GM06990 (cell line): ENCODE data around the gene C1orf216.

ENCODE experiments used
- DNase-seq: peaks from one replicate; pipeline ENCODE4 v3.0.0-alpha.2; 2011; ENCODE audit not compliant: insufficient read length; ENCODE audit errors: extremely low read depth
- H3K27me3 ChIP-seq: replicated peaks from 2 replicates; pipeline ENCODE4 v1.6.0; 2011; ENCODE audit warnings: low read length; ENCODE audit not compliant: control insufficient read depth, insufficient read depth
- H3K36me3 ChIP-seq: 2 replicates; pipeline ENCODE4 v1.5.1; 2011; ENCODE audit warnings: low read length; ENCODE audit not compliant: control insufficient read depth, insufficient read depth
- H3K4me3 ChIP-seq: replicated peaks from 2 replicates; pipeline ENCODE4 v1.5.1; 2011; ENCODE audit warnings: low read depth, mild to moderate bottlenecking, control low read depth, low read length
- TF ChIP-seq, protein P1 (sequence below): IDR thresholded peaks from 2 replicates; pipeline ENCODE4 v1.5.1; 2011; ENCODE audit warnings: low read length, control low read depth, mild to moderate bottlenecking, inconsistent platforms; ENCODE audit not compliant: insufficient read depth, poor library complexity, severe bottlenecking

The C1orf216 gene

GRCh38 chr1:35753626-35754260 is 35.1 kb upstream of the C1orf216 start:
- Histone ChIP-seq H3K36me3 (no peaks in the 10 kb centered on the region; the same call in 1 of the 2 replicates), H3K27me3 (no peaks in the 10 kb centered on the region), H3K4me3 (no peak overlapping the region)
- DNase-seq = no peak
- TF ChIP-seq, protein P1, sequence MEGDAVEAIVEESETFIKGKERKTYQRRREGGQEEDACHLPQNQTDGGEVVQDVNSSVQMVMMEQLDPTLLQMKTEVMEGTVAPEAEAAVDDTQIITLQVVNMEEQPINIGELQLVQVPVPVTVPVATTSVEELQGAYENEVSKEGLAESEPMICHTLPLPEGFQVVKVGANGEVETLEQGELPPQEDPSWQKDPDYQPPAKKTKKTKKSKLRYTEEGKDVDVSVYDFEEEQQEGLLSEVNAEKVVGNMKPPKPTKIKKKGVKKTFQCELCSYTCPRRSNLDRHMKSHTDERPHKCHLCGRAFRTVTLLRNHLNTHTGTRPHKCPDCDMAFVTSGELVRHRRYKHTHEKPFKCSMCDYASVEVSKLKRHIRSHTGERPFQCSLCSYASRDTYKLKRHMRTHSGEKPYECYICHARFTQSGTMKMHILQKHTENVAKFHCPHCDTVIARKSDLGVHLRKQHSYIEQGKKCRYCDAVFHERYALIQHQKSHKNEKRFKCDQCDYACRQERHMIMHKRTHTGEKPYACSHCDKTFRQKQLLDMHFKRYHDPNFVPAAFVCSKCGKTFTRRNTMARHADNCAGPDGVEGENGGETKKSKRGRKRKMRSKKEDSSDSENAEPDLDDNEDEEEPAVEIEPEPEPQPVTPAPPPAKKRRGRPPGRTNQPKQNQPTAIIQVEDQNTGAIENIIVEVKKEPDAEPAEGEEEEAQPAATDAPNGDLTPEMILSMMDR = no peak

- no peak for DNase-seq
- no peak overlapping the region for H3K4me3 ChIP-seq
- H3K27me3 ChIP-seq = no peaks in the 10 kb centered on the region
- no peaks in the 10 kb centered on the region; the same call in none of the 2 replicates for H3K36me3 ChIP-seq
- TF ChIP-seq, protein P1 = no peak
These were observed 29.6 kb upstream of the C1orf216 start for GRCh38 chr1:35748326-35748725.

DNA sequence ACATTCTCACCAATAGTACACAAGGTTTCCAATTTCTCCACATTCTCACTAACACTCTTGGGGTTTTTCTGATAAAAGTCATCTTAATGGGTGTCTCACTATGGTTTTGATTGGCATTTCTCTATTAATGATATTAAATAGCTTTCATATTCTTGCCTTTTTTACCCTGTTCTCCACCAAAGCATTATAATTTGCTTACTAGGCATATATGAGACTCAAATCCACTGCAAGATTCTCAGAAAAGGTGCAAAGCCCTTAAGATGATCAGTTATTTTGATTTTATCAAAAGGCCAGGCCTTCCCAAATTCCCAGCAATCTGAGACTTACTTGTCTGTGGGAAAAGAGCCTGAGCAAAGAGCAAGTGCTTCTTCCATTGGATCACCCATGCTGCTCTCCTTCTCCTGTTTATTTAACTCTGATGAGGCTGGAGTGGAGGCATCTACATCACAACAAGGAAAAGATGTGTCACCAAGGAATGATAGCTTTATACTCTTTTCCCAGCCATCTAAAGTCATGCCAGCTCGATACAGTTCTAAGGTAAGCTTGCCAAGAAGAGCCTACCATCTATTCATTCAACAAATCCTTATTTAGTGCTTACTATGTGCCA is 26.5 kb upstream of the C1orf216 start:
- TF ChIP-seq, protein P1 = no peak
- Histone ChIP-seq H3K27me3 (no peaks in the 10 kb centered on the region), H3K4me3 (no peak overlapping the region), H3K36me3 (no peaks in the 10 kb centered on the region; the same call in none of the 2 replicates)
- no peak for DNase-seq

DNA sequence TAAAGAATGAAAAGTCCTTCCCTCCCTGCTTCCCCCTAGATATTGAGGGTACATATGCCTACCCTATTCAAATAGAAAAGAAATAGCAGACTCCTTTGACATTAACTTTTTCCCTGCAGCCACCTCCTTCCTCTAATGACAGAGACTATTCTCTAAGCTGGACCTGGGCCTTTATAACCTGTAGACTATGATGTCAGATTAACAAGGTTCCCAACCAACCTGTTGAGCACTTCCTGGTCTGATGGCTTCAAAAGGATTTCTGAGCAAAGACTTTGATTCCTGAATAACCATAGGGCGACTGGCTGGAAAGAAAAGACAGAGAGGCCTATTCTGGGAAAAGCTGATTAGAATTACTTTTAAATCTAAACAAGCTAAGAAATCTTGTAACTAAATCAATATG is 18.4 kb upstream of the C1orf216 start:
- Histone ChIP-seq H3K36me3 (peaks cover 4% of the 10 kb centered on the region), H3K27me3 (no peaks in the 10 kb centered on the region), H3K4me3 (no peak overlapping the region)
- TF ChIP-seq, protein P1 = no peak
- no peak for DNase-seq

GRCh38 chr1:35727434-35728040 is 8.9 kb upstream of the C1orf216 start:
- Histone ChIP-seq H3K4me3 (no peak overlapping the region), H3K36me3 (no peaks in the 10 kb centered on the region; the same call in 1 of the 2 replicates), H3K27me3 (no peaks in the 10 kb centered on the region)
- TF ChIP-seq, protein P1 = no peak
- DNase-seq = no peak
